NT2/D1 (cell line): ENCODE measurements around the gene KLHL42.

Source experiments
- YY1 ChIP-seq: IDR thresholded peaks from 2 replicates; pipeline ENCODE4 v1.6.1; 2011; ENCODE audit not compliant: insufficient read length, insufficient read depth
- ZNF274 ChIP-seq: IDR thresholded peaks from 2 replicates; pipeline ENCODE4 v1.6.1; 2011; ENCODE audit warnings: mild to moderate bottlenecking, low read depth, low read length

GRCh38 chr12:27844366-27845090 lies 64.5 kb downstream of the KLHL42 start:
- TF ChIP-seq YY1 = no peak
- TF ChIP-seq ZNF274 = no peak
